GM18498 (cell line): ENCODE measurements around the gene HLCS.

ENCODE experiments used
- ATAC-seq: cut with Tn5 transposase; IDR thresholded peaks from one replicate; pipeline ENCODE4 v1.9.1; 2021; ENCODE audit warnings: mild to moderate bottlenecking, moderate library complexity; ENCODE audit not compliant: unreplicated experiment

The HLCS gene

DNA sequence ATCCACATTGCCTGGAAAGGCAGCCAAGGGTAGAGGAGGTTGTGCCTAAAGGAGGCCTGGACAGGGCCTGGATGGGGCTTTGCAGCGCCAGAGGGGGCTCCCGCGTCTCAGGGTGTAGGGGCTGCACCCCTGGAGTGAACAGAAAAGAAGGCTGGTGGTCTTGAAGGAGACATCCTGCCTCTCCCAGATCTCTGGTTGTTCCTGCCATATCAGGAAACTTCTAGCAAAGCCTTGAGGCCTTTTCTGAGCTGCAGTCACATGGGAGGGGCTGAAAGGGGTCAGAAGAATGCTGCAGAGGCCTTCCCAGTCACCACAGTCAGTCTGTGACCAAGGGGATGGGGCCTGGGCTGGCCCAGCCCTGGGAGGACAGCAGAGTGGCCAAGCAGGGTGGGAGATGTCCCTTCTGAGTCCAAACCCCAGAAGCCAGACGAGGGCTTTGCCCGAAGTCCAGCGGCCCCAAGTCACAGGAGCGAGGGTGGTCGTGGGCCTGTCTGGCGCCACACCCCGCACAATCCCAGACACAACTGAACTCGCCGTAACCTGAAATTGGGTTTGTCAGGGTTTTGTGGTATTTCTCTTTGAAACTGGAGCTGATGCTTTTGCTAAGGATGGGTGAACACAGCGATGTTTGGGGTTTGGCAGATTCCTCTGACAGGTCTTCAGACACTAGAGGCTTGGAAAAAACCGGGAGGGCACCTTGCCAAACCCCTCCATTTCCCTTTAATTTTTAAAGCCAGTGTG is 237.9 kb downstream of the HLCS start:
- no peak for ATAC-seq

DNA sequence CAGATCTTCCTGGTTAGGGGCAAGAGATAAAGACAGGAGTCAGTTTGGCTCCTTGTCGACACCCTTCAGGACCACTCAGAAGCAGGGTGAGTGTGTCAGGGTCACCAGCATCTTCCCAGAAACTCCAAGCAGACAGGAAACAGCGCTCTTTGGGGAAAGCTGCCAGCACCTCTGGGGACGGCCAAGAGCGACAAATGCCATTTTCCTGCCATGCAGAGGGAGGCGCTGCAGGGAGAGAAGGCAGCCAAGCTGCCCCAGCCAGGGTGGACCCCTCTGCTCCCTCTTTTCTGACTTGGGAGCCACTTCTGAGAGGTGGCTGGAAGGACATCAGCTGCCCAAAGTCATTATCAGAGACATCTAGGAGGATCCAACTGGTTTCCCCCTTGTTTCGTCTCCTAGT is 238.6 kb downstream of the HLCS start:
- no peak for ATAC-seq

DNA sequence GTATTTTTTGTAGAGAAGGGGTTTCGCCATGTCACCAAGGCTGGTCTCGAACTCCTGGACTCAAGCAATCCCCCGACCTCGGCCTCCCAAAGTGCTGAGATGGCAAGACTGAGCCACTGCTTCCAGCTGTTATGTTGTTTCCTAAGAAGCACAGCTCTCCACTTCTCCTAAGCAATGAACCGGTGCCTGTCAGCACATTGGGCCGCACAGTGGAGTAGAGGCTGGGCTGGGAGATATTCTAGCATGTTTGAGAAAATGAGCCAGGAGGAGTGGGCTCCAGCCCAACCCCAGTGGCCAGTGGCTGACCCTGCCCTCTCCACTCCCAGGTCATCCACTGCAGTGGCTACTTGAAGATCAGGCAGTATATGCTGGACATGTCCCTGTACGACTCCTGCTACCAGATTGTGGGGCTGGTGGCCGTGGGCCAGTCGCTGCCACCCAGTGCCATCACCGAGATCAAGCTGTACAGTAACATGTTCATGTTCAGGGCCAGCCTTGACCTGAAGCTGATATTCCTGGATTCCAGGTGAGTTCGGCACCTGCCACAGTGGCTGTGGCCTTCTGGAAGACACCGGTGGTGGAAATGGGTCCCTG is 240.6 kb downstream of the HLCS start:
- ATAC-seq, result no peak

- ATAC-seq, result no peak
Observed at GRCh38 chr21:36724660-36725059, 241.8 kb downstream of the HLCS start.

GRCh38 chr21:36723371-36723881 is 243.0 kb downstream of the HLCS start:
- no peak for ATAC-seq

- ATAC-seq, result no peak
Observed at GRCh38 chr21:36722370-36723368, 243.8 kb downstream of the HLCS start.

GRCh38 chr21:36721817-36722216 is 244.7 kb downstream of the HLCS start:
- no peak for ATAC-seq

DNA sequence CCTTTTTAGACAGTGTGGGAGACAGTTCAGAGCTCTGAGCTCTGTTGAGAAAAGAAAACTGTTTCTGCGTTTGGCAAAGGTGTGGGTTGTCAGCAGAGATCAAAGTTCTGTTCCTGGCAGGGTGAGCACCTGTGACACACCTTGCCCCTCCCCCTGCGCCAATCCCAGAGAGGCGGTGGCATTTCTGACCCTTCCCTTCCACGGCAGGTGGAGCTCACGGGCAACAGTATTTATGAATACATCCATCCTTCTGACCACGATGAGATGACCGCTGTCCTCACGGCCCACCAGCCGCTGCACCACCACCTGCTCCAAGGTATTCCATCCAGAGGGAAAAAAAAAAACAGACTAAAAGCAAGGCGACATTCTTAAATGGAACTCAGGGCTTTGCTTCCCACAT is 246.9 kb downstream of the HLCS start:
- ATAC-seq, result no peak

- ATAC-seq, result no peak
Observed at GRCh38 chr21:36718951-36719501, 247.4 kb downstream of the HLCS start.

DNA sequence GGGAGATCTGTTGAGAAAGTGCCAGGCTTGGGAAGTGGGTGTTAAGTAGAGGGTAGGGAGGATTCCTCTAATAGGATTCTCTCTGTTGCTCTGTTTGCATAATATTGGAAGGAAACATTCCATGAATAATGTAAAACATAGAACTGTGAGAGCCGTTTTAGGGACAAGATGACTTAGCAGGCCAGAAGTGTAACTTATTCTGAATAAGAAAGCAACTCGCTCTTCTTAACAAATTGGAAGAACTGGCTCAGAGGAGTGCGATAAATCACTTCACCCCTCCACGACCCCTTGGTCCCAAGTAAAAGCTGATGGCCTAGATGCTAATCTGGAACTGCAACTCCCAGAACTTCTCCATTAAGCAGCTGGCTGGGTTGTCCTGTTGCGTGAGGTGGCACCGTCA is 248.5 kb downstream of the HLCS start:
- ATAC-seq, result no peak

DNA sequence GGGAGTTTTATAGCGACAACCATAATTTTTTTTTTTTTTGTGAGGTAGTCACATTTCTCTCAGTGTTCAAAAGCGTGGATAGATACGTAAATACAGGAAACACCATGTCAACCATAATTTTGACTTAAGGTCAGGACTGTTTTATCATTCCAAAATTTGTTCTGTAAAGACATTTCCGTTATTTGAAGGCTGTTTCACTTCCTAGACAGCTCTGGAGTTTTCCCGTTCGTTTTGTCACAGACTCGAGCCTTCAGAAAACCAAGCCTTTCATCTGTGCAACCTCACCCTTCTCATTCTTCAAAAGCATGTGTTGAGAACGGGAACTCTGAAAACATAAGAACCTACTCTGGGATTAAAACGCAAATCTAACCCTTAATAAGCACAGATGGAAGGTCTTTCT is 249.6 kb downstream of the HLCS start:
- no peak for ATAC-seq

- no peak for ATAC-seq
Observed at GRCh38 chr21:36716387-36716786, 250.1 kb downstream of the HLCS start.

DNA sequence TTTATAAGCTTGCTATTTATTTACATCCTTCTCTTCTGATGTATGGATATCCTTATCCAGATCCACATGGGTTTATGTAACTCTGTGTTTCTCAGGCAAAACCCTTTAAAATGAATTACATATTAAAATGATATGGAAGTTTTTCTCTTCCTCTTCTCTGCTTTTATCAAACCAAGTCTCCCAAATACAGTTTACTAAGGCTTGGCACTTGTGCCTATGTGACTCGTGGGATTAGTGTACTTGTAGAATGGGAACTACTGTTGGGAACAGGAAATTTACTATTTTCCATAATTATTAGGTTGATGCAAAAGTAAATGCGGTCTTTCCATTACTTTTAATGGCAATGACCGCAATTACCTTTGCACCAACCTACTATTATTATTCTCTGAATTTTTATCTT is 252.7 kb downstream of the HLCS start:
- ATAC-seq, result no peak

DNA sequence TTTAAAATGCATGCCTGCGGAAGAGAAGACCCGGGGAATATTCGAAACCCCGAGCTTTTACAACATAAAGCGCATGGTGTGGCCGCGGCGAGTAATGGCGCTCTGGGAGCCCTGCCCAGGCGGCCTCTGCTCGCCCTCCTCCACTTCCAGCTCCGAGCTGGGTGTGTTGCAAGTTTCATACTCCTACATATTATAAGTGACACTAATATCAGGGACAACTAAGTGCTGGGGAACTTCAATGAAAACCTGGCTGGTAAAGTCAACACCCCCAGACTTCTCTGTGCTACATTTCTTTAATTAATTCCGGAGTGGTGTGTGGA is 255.8 kb downstream of the HLCS start:
- no peak for ATAC-seq

GRCh38 chr21:36709868-36710728 is 256.4 kb downstream of the HLCS start:
- no peak for ATAC-seq

GRCh38 chr21:36709030-36709867 is 257.2 kb downstream of the HLCS start:
- no peak for ATAC-seq

DNA sequence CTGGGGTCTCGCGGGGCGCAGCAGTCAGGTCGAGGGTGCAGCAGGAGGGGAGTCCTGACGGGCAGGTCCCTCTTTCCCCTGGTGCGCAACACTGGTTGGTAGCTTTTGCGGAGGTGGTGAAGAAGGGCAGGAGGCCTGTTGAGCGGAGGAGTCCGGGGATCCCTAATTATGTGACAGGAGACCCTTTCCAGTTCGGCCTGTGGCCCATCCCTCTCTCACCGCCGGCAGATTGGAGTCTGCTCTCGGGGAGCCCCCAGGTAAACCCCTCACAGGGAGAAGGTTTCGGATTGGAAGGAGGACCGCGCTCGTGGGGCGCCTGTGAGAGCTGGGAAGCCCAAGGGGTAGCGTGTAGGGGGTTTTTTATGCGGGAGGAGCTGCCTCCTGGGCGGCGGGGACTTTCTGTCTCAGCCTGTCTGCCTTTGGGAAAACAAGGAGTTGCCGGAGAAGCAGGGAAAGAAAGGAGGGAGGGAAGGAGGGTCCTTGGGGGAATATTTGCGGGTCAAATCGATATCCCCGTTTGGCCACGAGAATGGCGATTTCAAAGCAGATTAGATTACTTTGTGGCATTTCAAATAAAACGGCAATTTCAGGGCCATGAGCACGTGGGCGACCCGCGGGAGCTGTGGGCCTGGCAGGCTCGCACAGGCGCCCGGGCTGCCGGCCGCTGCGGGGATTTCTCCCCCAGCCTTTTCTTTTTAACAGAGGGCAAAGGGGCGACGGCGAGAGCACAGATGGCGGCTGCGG is 258.0 kb downstream of the HLCS start:
- no peak for ATAC-seq

- no peak for ATAC-seq
Observed at GRCh38 chr21:36707763-36708285, 258.6 kb downstream of the HLCS start.
